IPS-18c (cell line): ENCODE data around the gene FAIM2.
A peak's percentile ranks its signal among the peaks of the same experiment; 100 is the strongest.

Experiments used
- H3K4me3 ChIP-seq: 2 replicates; pipeline ENCODE4 v1.7.0; 2013; ENCODE audit warnings: low read depth, mild to moderate bottlenecking, low read length, moderate library complexity; ENCODE audit not compliant: insufficient read depth
- H3K9me3 ChIP-seq: one replicate; pipeline ENCODE4 v1.6.1; 2013; ENCODE audit warnings: mild to moderate bottlenecking, low read length, moderate library complexity; ENCODE audit not compliant: control insufficient read depth, insufficient read depth

Gene FAIM2

DNA sequence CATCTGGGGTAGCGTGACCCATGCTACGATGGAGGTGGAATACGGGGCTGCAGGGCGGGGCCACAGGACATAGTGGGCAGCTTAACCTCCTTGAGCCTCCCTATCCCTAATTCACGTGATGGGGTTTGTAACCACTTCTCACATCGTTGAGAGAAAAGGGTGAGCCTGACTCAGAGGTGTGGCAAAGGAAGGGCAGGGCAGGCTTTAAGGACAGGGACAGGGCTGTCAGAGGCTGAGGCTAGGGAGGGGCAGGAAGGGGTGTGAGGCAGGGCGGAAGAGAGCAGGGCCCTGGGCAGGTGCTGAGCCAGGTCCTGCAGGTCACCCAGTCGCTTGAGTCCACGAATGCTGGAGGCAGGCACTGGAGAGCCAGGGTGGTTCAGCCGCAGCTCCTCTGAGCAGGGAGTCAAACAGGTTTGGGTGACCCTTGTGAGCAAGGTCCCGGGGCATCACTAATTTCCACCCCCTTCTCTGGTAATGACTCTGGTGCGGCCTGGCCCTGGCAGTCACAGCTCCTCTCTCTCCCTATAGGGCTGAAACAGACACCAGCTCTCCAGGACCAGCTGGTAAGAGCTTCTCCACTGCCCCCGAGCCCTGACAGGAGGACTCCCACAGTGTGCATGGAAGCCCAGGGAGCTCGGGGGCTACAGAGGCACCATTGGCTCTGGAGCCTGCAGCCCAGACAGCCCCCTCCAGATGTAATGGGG, 39.4 kb upstream of the FAIM2 start:
- H3K4me3 ChIP-seq = peak overlapping the region; percentile 20; the same call in 1 of the 2 replicates
- no peaks in the 10 kb centered on the region for H3K9me3 ChIP-seq

DNA sequence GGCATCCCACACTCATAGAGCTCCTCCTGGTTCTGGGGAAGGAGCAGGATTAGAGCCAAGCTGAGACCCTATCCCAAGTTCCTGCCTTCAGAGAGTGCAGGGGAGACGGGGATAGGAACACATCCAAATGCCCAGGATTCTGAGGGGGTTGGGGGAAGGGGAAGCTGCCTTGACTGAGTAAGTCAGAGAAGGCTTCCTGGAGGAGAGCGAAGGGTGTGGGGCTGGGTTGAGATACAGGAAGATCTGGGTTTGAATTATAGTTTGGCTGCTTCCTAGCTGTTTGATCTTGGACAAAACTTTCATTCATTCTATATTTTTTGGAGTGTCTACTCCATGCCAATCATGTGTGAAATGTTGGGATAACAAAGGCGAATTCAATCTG, 38.8 kb upstream of the FAIM2 start:
- Histone ChIP-seq H3K9me3 (no peaks in the 10 kb centered on the region), H3K4me3 (no peak overlapping the region)

DNA sequence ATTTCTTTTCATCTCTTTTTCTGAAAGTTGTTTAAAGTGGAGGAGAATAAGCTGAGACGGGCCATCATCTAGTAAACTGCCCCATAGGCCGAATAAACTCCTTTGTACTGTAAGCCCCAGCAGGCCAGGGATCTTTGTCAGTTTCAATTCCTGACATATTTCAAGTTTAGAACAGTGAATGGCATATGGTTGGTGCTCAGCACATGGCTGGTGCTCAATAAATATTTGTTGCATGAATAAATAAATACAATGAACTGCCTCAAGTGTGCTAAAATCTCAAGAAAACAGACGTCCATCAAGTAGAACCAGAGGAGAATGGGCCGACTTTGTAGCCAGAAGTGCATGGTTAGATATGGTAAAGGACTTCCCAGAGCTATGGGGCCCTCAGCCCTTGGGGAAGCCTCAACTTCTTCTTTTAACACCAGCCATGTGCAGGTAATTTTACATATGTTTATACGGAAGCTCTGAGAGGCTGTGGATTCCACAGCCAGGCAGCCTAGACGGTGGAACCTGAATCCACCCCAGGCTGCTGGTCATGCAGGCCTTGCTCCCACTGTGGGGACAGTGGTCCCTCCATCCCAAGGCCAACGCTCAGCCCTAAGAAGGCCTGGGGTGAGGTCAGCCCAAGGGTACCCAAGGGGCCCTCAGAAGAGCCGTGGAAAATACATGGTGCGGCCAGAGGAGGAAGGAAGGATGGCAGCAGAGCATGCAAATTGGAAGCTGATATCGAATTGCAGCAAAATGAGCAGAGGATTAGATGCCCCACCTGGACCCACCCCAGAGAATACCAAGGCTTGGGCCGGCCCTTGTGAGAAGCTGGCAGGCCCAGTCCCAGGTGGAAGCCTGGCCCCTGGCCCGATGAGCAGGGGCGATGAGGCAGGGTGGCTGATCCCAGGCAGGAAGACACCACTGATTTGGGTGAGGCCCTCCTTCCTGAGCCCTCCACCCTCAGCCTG, 38.1 kb upstream of the FAIM2 start:
- H3K9me3 ChIP-seq = no peaks in the 10 kb centered on the region

DNA sequence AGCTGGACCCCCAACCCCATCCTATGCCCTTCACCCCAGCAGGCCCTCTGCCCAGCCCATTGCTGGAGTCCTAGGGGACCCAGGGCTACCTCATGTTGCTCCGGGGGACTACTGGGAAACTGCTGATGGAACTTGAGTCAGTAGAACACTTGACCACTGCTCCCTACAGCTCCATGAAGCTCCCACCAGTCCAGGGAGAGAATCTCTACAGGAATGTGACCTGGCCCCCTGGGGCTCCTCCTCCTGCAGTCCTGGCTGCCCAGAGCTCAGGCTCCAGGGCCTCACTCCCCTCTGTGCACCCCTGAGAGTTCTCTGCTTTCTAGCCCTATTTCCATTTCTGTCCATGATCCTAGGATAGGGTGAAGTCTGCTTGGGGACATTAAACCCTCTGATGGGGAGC, 36.0 kb upstream of the FAIM2 start:
- H3K4me3 ChIP-seq = no peak overlapping the region
- H3K9me3 ChIP-seq = no peaks in the 10 kb centered on the region

More for the DNA sequence above, 38.1 kb upstream of the FAIM2 start:
- H3K4me3 ChIP-seq = no peak overlapping the region

DNA sequence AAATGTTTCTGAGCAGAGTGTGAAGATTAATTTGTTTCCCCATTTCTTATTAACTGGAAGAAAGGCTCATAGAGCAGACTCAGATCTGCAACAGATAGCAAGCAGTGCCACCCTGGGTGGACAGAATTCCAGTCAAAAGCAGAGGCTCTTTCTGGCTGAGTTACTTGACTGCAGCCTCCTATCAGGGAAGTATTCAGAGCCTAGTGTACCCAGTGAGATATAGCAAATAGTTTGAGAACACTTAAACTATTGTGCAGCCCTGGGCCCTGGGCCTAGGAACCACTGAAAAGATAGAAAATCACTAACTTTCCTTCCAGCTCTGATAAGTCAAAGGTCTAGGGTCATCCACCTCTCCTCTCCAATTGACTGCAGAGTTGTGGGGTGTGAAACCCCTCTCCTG, 35.6 kb upstream of the FAIM2 start:
- Histone ChIP-seq H3K4me3 (no peak overlapping the region), H3K9me3 (no peaks in the 10 kb centered on the region)

DNA sequence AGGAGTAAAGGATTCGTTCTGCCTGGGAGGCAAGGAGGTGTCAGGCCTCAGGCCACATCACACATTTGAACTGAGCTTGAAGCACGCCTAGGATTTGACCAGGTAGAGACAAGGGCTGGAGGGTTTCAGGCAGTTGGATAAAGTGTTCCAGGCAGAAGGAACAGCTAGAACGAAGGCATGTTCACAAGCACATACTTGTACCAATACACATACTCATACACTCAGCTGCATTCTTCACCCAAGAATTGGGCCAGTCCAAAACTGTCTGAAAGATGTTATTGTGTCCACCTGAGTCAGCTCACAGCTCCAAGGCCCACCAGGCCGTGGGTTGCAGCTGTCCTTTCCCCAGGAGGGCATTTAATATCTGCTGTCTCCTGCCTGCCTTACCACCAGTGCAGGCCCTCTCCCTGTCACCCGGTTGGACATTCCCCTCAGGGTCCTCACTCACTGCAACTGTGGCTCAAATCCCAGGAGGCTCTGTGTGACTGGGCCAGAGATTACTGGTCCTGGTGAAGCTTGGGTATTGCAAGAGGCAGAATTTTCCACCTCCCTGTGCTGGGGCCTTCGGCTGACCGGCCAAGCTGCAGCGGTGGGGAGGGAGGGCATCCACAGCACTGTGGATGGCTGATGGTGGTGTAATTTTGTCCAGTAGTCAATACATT, 34.1 kb upstream of the FAIM2 start:
- H3K9me3 ChIP-seq = no peaks in the 10 kb centered on the region
- no peak overlapping the region for H3K4me3 ChIP-seq

DNA sequence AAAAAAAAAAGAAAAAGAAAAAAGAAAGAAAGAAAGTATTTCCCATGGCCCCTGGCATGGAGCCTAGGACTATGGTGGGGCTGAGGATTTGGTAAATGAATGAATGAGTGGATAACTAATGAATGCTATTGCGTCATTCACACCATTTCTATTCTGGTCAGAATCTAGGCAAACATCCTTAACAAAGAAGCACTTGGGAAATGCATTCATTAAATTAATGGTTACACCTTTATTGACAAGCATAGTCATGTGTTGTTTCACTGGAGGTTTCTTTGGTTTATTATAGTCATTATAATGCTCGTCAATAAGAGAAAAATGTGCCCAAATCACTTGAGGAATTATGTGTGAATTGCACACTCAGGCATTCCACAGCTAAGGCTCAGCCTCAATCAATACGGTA, 33.2 kb upstream of the FAIM2 start:
- no peaks in the 10 kb centered on the region for H3K9me3 ChIP-seq
- H3K4me3 ChIP-seq = no peak overlapping the region

DNA sequence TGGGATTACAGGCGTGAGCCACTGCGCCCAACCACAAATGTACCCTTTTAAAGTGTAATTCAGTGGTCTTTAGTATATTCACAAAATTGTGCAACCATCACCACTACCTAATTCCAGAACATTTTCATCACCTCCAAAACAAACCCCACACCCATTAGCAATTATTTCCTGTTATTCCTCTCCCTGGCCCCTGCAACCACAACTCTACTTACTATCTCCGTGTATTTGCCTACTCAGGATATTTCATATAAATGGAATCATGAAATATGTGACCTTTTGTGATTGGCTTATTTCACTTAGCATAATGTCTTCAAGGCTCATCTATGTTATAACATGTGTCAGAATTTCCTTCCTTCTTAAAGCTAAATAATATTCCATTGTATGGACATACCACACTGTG, 30.8 kb upstream of the FAIM2 start:
- H3K9me3 ChIP-seq = no peaks in the 10 kb centered on the region
- no peak overlapping the region for H3K4me3 ChIP-seq

DNA sequence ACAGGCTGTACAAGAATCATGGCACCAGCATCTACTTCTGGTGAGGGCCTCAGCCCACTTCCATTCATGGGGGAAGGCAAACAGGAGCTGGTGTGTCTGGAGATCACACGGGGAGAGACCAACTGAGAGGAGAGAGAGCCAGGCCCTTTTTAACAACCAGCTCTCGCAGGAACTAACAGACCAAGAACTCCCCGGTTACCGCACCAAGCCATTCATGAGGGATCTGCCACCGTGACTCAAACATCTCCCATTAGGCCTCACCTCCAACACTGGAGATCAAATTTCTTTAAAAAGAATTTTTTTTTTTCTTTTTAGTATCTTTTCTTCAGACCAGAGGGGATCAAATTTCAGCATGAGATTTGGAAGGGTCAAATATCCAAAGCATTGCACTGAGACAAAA, 30.1 kb upstream of the FAIM2 start:
- Histone ChIP-seq H3K4me3 (no peak overlapping the region), H3K9me3 (no peaks in the 10 kb centered on the region)

DNA sequence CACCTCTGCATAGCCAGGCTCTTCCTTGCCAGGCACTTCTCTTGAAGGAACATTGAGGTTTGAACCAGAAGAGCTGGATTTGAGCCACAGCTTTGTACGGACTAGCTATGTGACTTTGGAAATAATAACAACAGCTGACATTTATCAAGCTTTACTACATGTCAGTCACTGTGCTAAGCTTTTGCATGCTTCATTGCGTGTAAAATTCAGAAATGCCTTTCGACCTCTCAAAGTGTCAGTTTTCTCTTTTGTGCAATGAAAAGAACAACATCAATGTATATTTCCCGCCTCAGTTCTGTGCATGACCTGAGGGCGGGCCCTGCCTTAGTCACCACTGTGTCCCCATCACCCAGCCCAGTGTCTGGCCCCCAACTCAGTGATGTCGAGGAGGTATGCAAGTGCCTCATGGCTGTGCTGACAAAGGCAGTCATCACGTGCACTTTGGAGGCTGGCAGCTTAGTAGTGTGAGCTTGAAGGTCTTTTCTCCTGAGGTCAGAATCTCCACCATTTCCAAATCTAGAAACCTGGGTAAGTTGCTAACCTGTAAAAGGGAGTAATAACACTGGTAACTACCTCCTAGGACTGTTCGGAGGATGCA, 28.9 kb upstream of the FAIM2 start:
- H3K9me3 ChIP-seq = no peaks in the 10 kb centered on the region
- no peak overlapping the region for H3K4me3 ChIP-seq

DNA sequence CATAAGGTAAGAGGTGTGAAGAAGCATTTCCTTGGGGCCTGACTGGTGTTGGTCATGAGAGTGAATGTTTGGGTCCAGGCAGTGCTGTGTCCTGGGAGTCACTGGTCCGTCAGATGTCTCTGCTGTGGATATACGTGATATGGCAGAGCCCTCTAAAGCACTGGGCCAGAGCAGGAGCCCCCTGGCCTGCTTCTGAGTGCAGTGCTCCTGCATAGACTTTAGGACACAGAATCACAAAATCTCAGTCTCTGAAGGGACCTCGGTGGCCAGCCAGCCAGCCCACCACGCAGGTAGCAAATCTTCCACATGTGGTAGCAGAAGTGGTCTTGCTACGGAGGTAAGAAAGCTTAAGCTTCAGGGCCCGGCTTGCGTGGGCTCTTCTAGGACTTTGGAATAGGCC, 28.3 kb upstream of the FAIM2 start:
- Histone ChIP-seq H3K4me3 (no peak overlapping the region), H3K9me3 (no peaks in the 10 kb centered on the region)

DNA sequence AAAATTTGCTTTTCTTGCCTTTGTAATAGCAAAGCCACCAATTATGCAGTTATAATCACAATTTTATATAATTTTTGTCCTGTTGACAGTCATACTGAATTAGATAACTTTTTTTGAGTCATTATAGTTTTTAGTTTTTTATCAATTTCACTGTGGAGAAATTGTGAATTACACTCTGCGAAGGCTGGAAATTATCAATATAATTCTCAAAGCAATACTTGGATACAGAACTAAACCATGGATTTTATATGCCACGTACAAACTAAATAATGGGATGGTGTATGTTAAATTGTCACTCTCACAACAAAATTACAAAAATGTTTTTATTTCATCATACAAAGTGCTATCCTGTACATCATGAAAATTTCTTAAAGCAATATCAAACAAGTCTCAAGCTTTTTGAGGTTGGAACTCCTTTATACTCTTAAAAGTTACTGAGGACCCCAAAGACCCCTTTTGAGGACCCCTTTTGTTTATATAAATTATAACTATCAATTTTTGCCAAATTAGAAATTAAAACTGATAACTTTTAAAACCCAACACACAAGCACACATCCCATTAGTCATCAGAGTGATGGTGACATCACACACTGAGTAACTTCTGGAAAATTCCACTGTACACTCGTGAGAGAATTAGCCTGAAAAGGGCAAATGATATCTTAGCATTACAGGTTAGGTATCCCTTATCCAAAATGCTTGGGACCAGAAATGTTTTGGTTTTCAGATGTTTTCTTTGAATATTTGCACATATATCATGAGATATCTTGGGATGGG, 27.0 kb upstream of the FAIM2 start:
- Histone ChIP-seq H3K9me3 (no peaks in the 10 kb centered on the region), H3K4me3 (no peak overlapping the region)

DNA sequence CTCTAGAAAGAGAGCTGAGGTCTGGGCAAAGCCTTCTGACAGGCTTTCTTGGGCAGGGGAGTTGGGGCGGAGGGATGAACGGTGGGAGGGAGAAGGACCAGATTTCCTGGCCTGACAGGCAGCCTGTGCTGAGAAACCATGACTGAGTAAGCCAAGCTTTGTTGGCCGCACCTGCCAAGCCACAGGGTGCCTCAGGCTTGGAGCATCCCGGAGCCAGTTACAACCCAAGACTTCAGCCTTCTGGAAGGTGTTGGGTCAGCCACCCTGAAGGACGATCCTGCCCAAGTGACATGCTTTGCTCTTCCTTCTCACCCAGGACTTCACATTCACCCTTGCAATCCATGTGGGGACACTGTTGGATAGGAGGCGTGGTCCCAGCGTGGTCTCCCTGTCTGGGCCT, 25.9 kb upstream of the FAIM2 start:
- Histone ChIP-seq H3K9me3 (no peaks in the 10 kb centered on the region), H3K4me3 (no peak overlapping the region)

DNA sequence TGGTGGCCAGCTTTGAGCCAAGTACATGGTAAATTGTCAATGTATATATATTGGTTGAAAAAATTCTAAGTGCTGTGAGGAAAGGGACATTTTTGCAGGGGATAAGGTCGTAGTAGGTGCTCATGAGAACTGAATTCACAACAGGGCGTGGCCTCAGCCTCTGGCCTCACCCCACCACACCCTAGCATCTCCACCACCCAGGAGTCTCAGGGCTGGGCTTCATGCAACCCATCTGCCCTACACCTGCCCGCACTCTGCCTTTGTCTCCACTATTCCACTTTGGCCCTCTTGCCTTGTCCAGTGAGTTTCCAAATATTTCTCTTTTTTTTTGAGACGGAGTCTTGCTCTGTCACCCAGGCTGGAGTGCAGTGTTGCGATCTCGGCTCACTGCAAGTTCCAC, 24.8 kb upstream of the FAIM2 start:
- Histone ChIP-seq H3K9me3 (no peaks in the 10 kb centered on the region), H3K4me3 (no peak overlapping the region)

DNA sequence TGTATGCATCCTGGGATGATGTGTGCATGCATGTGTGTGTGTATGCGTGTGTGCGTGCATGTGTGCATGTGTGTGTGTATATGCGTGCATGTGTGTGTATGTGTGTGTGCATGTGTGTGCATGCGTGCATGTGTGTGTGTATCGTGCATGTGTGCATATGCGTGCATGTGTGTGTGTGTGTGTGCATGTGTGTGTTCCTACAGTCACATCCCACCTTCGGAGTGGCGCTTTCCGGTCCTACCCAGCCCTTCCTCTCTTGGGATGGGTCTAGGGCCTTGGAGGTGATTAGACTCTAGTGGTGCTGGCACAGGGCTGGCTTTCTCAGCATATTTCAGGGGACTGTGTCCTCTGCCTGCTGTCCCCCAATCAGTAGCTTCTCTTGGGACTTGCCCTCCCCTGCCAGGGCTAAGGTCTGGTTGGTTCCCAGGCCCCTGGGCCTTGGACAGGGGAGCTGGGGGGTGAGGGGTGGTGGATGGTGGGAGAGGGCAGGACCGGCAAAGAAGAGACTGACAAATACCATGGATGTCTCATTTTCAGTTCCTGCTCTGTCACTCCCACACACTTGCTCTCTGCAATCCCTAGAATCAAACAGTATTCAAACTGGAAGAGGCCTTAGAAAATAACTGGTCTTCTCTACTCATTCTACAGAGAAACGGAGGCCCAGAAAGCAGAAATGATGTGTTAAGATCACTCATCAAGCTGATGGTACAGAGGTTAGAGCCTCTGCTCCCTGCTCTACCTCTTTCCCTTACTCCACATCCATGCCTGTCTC, 21.9 kb upstream of the FAIM2 start:
- Histone ChIP-seq H3K9me3 (no peaks in the 10 kb centered on the region), H3K4me3 (no peak overlapping the region)

DNA sequence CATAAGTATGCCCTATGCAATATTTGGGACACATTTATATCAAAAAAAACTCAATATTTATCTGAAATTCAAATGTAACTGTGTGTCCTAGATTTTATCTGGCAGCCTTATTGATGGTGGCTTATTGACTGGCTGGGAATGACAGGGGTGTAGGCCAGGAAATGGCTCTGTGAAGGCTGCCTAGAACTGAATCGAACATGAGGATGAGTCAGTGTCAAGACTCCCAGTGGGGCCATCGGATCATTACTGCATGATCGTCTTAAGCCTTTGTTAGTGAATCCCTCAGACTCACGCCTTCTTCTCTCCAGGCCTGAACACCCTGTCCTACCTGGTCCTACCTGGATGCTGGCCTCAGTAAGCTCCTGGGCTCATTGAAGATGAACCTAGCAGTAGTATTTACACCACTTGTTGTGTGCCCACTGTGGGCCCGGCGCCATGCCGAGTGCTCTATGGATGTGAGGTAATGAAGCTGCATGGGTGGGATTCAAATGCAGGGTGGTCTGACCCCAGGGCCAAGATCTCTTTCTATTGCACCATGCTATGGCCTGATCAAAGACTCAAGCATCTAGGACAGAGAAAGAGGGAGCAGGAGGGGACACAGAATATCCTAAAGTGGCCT, 21.0 kb upstream of the FAIM2 start:
- Histone ChIP-seq H3K9me3 (no peaks in the 10 kb centered on the region), H3K4me3 (no peak overlapping the region)
